Measurements from ENCODE around the gene TSPEAR.
"Not testable (repeated sequence)": the region's sequence is repeated elsewhere in the genome, so short reads cannot be mapped to it uniquely, and the experiment has no call there.

The TSPEAR gene

DNA sequence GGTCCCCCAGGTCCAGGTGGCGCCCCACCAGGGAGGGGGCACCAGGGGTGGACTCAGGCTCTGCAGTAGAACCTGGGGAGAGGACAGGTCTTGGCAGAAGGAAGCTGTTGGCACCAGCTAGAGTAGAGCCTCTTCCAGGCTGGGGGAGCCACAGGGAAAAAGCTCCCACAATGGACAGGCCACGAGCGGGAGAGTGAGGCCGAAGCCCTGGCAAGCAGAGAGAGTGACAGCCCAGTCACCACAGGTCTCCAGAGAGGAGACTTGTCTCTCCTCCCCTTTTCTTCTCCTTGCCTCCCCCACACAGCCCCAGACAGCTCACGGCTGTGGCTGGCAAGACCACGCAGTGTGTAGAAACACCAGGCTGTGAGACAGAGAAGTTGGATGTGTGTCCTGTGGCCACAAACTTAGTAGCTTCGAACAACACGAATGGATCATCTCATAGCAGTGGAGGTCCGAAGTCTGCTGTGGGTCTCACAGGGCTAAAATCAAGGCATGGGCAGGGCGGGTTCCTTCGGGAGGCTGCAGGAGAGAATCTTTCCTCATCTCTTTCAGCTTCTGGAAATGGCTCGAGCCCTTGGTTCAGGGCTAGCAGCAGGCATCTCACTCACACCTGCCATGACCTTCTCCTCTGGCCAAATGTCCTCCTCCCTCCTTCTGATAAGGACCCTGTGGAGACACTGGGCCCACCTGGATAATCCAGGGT, 60.2 kb downstream of the TSPEAR start:
- DNase-seq (ENCODE audit: low read depth in 3 of 3) = no peak

DNA sequence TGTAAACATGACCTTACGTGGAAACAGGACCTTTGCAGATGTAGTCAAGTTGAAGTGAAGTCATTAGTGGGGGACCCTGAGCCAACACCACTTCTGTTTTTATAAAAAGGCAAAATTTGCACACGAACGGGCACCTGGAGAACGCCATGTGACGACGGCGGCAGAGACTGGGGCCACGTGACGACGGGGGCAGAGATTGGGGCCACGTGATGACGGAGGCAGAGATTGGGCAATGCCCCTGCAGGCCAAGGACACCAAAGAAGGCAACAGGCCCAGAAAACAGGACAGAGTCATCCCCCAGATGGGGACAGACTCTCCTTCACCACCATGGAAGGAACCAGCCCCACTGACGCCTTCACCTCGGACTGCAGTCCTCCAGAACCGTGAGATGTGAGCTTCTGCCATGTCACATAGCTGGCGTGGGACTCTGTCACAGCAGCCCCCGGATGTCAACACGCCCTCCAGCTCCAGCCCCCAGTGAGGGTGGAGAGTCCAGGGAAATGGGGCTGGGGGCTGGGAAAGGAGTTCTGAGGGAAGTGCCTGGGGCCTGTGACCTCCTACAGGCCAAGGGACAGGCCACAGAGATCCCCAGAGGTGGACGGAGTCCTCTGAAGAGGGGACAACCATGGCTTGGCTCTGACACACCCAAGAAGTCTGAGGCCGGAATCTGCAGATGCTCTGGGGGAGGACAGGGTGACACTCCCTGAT, 61.0 kb downstream of the TSPEAR start:
- DNase-seq (ENCODE audit: low read depth in 3 of 3) = no peak

DNA sequence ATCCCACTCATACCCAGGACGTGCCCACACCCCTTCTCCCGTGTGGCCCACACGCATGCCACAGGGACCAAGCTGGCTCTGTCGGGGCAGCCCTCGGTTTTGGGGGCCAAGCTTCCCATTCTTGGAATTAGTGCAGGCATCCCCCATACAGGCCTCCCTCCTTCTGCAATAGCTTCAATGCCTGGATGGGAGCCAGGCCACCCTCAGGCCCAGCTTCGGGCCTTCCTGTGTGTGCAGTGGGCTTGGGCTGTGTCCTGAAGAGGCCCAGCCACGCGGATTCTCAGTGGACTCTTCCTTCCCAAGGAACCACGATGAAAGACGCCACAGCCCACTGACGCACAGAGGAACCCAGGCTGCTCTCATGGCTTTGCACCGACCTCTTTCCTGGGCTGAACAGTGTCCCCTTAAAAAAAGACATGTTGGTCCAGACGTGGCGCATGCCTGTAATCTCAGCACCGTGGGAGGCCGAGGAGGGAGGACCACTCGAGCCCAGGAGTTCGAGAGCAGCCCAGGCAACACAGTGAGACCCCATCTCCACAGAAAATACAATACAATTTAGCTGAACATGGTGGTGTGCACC, 61.8 kb downstream of the TSPEAR start:
- no peak for DNase-seq (ENCODE audit: low read depth in 3 of 3)

DNA sequence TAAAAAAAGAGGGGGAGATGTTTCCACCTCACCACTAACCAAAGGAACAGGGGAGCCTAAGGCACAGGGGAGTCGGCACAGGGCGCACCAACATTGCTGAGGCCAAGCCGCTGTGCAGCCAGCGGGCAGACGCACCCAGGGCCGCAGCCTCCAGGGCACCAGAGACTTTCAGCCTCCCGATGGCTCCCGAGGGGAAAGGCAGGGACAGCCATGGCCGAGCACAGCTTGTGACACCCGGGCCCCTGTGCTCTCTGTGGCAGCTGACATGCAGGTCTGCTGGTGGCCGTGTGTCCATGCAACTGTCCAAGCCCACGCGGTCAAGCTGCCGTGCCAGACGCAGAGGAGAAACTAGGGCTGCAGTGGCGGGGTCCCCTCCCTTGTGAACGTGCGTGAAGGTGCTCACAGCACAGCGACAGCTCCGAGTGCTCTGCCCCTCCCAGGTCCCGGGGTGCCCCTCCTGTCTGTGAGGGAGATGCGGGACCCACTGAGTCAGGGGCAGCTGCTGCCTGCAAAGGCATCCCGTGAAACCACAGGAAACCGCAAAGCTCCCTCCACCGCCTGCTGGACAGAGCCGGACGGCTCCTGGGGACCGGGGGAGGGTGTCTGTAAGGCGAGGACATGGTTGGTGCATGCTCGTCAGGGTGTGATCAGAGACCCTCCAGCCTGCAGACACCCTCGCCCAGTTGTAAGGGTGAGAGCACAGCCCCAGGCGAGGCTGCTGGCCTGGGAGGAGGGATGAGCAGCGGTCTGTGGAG, 62.6 kb downstream of the TSPEAR start:
- no peak for DNase-seq (ENCODE audit: low read depth in 3 of 3)

DNA sequence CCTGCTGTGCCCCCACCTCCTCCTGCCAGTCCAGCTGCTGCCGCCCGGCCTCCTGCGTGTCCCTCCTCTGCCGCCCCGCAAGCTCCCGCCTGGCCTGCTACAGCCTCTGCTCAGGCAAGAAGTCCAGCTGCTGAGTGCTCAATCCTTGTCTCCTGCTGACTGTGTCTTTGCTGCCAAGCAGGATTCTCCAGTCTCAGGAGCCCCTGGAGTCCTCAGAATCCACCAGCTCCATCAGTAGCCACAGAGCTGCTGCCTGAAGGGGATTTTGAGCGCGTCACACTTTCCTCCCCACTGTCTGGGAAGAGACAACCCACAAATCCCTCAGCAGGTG, 64.2 kb downstream of the TSPEAR start:
- no peak for DNase-seq (ENCODE audit: low read depth in 3 of 3)

DNA sequence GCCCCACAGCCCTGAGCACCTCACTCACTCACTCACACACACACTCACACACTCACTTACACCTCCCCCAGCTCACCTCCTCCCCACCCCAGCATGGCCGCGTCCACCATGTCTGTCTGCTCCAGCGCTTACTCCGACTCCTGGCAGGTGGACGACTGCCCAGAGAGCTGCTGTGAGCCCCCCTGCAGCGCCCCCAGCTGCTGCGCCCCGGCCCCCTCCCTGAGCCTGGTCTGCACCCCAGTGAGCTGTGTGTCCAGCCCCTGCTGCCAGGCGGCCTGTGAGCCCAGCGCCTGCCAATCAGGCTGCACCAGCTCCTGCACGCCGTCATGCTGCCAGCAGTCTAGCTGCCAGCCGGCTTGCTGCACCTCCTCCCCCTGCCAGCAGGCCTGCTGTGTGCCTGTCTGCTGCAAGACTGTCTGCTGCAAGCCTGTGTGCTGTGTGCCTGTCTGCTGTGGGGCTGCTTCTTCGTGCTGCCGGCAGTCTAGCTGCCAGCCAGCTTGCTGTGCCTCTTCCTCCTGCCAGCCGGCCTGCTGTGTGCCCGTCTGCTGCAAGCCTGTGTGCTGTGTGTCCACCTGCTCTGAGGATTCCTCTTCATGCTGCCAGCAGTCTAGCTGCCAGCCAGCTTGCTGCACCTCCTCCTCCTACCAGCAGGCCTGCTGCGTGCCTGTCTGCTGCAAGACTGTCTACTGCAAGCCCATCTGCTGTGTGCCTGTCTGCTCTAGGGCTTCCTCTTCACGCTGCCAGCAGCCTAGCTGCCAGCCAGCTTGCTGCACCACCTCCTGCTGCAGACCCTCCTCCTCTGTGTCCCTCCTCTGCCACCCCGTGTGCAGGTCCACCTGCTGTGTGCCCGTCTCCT, 64.8 kb downstream of the TSPEAR start, which contains the start of gene KRTAP10-11:
KRTAP10-11 (plus strand) TSS at position 49 of the 856 bp plus-strand sequence; CDS start at position 94, 45 bp downstream.
- DNase-seq (ENCODE audit: low read depth in 3 of 3) = not testable (repeated sequence)

DNA sequence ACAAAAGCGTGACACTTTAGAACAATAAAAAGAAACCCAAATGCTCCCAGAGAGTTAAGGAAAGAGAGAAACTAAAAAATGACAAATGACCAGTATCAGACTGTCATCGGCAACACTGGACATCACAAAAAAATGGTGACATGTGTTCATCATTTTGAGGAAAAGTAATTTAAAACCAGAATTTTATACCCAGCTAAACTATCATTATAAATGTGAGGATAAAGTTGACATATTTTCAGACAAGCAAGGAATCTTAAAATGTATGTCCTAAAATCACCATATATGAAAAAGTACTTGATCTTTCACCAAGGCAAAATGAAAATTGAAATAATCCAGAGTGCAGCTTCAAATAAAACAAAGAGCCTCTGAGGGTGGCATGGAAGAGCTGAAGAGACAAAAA, 66.5 kb downstream of the TSPEAR start:
- no peak for DNase-seq (ENCODE audit: low read depth in 3 of 3)

DNA sequence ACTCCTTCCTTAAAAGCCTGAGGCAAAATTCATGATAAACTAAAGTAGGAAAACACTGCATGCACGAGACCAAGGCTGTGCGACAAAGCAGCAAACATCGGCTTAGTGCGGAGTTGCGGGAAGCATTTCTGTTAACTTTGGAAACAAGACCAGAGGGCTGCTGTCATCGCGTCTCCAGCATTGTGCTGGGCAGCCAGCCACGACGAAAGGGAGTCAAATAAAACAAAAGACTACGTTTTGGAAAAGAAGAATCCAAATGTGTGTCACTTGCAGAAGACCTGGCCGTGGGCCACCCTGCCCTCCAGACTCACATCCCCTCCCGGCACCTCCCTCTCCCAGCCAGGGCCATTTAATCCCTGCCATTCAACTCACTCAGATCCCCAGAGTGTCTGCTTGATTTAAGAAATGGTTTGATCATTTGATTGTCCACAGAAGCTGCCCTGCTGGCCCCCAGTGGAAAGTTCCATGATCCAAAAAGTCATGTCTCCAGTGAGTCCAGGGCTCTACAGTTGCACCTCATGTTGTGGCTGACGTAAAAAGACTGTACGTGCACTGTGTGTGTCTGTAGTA, 67.5 kb downstream of the TSPEAR start:
- no peak for DNase-seq (ENCODE audit: low read depth in 3 of 3)

DNA sequence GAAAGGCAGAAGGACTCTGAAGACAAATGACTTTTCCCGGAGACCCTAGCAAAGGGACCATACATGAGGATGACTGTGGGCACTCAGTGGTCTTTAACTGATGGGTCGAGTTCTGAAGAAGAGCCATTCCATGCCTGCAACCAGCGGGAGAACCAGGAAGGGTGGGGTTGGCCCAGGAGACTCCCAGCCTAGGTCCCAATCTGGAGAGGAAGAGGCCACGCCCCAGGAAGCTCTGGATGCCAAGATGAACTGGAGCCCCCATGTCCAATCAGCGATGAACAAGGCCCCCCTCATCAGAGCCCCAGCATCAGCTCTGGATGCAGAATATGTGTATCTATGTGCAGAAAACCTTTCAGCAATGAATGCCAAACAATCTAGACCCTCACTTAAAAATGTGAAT, 70.6 kb downstream of the TSPEAR start:
- DNase-seq (ENCODE audit: low read depth in 3 of 3) = no peak

DNA sequence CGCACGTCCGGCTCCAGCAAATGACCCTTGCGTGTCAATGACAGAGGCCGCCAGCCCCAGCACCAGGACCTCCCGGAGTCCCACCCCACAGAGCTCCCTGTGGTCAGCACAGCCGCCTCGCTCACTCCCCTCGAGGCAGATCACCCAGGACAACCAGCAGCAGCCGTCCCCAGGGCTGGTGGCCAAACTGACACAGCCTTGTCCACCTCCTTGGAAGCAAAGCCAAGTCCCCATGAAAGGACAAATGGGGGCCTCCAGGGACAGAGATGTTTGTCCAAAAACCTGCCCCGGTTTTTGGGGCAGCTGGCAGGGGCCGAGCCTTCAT, 72.1 kb downstream of the TSPEAR start:
- DNase-seq (ENCODE audit: low read depth in 3 of 3) = no peak

DNA sequence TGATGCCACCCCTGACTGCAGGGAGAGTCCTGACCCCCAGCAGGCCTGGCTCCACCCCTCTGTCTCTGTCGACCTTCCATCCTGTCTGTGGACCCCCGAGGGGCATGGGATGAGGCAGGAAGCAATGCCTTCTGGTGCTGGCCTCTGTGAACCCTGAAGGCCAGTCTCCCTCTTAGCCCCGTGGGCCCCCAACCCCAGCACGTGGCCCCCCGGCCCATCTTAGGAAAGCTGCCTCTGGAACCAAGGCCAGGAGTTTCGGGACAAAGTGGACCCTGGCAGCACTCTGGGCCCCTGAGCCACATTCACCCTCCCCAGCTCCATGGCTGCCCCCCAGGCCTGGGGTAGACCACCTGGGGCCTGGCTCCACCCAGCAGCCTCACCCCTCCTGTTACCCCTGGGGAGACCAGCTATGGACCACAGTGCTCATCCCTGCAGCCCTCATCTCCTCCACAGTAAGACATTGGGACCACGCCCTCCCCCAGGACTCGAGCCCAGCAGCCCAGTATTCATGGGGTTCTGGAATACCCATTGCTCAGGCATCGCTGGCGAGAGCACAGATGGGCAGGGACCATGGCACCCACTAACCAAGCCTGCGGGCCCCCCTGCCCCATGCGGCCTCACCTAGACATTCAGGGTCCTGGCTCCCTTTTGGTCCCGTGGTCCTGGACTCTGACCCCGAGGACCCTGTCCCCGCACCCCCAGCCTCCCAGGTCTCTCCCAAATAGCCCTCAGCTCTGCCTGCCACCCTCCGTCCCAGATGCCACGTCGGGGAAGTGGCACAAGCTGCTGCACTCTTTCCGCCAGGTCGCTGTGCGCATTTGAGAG, 72.7 kb downstream of the TSPEAR start:
- DNase-seq (ENCODE audit: low read depth in 3 of 3) = not testable (repeated sequence)

DNA sequence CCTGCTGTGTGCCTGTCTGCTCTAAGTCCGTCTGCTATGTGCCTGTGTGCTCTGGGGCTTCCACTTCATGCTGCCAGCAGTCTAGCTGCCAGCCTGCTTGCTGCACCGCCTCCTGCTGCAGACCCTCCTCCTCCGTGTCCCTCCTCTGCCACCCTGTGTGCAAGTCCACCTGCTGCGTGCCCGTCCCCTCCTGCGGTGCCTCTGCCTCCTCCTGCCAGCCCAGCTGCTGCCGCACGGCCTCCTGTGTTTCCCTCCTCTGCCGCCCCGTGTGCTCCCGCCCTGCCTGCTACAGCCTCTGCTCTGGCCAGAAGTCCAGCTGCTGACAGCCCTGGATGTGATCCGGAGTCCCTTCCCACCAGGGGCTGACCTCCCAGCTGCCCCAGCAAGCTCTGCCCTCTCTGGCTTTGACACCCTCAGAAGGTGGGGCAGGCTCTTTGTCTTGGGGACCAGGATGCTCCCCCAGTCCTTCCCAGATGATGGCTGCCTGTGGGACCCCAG, 73.5 kb downstream of the TSPEAR start:
- not testable (repeated sequence) for DNase-seq (ENCODE audit: low read depth in 3 of 3)

DNA sequence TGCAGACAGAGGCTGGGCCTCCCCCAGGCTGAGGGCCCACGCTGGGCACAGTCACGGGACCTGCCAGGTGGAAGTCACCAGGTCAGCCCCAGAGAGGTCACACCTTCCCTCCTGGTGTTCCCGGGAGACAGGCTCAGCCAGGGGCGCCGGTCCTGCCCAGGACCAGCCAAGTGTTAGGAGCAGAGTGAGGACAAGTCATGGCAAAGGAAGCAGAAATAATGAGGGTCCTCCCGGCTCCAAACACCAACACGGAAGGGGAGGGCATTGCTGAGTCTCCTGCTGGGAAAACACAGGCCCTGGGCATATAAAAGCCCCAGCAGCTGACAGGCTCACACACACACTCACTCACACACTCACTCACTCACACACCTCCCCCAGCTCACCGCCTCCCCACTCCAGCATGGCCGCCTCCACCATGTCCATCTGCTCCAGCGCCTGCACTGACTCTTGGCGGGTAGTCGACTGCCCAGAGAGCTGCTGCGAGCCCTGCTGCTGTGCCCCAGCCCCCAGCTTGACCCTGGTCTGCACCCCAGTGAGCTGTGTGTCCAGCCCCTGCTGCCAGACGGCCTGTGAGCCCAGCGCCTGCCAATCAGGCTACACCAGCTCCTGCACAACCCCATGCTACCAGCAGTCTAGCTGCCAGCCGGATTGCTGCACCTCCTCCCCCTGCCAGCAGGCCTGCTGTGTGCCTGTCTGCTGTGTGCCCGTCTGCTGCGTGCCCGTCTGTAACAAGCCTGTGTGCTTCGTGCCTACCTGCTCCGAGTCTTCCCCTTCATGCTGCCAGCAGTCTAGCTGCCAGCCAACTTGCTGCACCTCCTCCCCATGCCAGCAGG, 74.1 kb downstream of the TSPEAR start, which contains the start of gene KRTAP10-10:
KRTAP10-10 (plus strand) TSS at position 339 of the 833 bp plus-strand sequence; CDS start at position 401, 62 bp downstream.
- DNase-seq (ENCODE audit: low read depth in 3 of 3) = no peak

DNA sequence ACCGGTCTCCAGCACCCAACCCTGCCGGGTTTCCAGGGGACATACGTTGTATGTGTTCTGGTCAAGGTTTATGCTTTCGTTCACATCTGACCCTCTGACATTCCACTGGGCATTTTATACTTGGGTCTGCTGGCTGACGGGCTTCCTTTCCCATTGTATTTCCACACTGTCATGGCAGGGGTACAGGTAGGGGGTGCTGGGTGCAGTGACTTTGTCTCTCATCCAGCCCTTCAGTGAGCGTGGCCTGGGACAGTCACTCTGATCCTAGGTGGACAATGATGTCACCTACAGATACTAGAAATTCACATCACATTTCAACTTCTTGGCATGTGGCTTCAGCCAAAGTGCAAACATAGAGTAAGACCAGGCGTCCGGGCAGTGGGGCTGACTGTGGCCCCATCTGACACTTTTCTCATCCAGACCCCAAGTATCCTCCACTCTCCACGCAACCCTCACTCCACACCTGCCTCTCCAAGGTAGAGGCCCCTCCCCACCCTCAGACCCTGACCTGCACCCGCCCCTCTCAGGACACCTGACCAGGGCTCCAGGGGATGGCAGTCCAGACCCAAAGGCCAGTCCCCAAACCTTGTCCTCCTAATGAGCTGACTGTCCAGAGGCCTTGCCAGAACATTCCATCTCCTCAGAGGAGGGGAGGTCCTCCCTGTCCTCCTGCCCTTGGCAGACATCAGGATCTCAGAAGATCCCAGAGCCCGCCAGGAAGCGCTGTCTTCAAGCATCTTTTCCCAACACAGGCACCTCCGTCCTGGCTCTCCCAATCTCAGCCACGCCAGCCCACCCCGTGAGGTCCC, 75.0 kb downstream of the TSPEAR start:
- no peak for DNase-seq (ENCODE audit: low read depth in 3 of 3)

DNA sequence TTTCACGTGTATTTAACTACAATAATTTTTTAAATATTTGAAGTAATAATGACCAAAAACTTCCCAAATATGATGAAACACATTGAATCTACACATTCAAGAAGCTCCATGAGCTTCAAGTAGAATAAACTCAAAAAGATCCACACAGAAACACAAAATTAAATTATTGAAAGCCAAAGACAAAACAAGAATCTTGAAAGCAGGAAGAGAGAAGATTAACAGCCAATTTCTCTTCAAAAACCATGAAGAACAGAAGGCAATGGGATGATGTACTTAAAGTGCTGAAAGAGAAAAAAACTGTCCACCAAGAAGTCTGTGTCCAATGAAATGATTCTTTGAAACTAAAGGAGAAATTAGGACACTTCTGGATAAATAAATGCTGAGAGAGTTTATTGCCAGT, 79.3 kb downstream of the TSPEAR start:
- DNase-seq (ENCODE audit: low read depth in 3 of 3) = no peak

DNA sequence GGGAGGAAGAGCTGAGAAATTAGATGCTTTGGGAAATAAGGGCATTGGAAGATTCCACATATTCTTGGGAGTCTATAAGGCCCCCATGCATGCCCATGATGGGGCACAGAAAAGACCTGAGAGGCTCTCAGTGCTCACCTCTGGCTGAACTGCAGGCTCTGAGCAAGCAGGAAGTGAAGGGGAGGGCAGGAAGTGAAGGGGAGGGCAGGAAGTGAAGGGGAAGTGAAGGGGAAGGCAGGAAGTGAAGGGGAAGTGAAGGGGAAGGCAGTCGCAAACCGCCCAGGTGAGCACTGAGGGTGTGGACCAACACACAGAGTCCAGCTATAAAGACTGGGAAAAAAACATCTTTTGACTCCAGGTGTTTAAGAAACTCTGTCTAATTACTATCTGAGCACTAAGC, 80.9 kb downstream of the TSPEAR start:
- DNase-seq (ENCODE audit: low read depth in 3 of 3) = no peak

DNA sequence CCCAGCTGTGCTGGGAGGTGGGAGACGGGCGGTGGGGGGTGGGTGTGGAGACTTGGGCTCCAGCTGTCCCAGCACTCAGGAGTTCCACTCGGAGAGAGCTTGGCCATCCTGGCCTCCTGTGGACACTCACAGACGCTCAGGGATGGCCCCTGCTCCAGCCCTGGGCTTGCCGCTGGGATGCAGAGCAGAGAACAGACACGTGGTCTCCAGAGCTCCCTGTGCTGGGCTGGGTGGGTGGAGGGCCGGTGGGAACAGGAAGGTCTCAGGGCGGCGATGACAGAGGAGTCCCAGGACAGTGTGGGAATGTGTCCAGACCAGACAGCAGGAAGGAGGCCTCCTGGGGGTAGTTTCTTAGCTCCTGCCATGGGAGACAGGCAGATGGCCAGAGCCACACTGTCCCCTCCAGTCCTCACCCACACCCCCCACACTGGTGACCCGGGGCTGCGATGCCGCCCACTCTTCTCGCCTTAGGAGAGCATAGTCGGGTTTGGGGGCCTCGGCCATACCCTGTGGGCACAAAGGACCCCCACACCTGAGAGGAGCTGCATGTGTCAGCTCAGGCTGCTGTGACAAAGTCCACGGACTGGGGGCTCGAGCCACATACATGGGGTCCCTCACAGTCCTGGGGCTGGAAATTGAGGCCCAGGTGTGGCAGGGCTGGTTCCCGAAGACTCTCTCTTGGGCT, 82.5 kb downstream of the TSPEAR start:
- no peak for DNase-seq (ENCODE audit: low read depth in 3 of 3)

DNA sequence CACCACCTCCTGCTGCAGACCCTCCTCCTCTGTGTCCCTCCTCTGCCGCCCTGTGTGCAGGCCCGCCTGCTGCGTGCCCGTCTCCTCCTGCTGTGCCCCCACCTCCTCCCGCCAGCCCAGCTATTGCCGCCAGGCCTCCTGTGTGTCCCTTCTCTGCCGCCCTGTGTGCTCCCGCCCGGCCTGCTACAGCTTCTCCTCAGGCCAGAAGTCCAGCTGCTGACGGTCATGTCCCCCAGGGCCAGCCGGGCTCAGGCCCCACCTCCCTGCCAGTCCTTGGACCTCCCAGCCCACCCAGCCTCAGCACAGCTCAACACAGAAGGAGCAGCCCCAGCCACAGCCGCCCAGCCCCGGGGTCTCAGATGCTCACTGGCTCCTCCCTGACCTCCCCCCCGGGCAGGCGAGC, 83.5 kb downstream of the TSPEAR start:
- DNase-seq (ENCODE audit: low read depth in 3 of 3) = not testable (repeated sequence)
